WTC11 (cell line): Measurements from ENCODE around the gene MOGAT2. TPM values are rescaled to one million over a fixed set of nuclear protein-coding genes. Genes with fewer than 3 reads are reported as not detected.

Source experiments
- ATAC-seq: fragments of 200-7000 bp; cut with Tn5 transposase; 2 replicates; pipeline ENCODE4 v1.10.0; 2021; ENCODE audit warnings: mild to moderate bottlenecking, moderate library complexity
- CTCF ChIA-PET: fragments of 300-600 bp; sonication (Branson Sonifier 250); formaldehyde crosslinking; loops from one replicate; lab custom pipeline; 2021; ENCODE audit warnings: antibody characterized with exemption; lab: Charles Lee
- POLR2A ChIA-PET: fragments of 350-600 bp; sonication (Branson Sonifier 250); formaldehyde crosslinking; loops from one replicate; lab custom pipeline; 2021; ENCODE audit warnings: antibody characterized with exemption; lab: Charles Lee
- DNase-seq: peaks from one replicate; pipeline ENCODE4 v3.0.0; 2021; ENCODE audit warnings: low spot score
- H3K27ac Mint-ChIP-seq: 2 replicates; pipeline ENCODE4 v1.8.0; 2021; ENCODE audit warnings: mixed read lengths
- H3K27me3 Mint-ChIP-seq: 2 replicates; pipeline ENCODE4 v1.8.0; 2021; ENCODE audit warnings: low read depth, mild to moderate bottlenecking, moderate library complexity, mixed read lengths
- H3K36me3 Mint-ChIP-seq: 2 replicates; pipeline ENCODE4 v1.8.0; 2021; ENCODE audit warnings: mixed read lengths
- H3K4me1 Mint-ChIP-seq: 2 replicates; pipeline ENCODE4 v1.8.0; 2022; ENCODE audit warnings: mixed read lengths
- H3K4me3 Mint-ChIP-seq: 2 replicates; pipeline ENCODE4 v1.8.0; 2021; ENCODE audit warnings: mild to moderate bottlenecking, moderate library complexity, mixed read lengths
- H3K9me3 Mint-ChIP-seq: 2 replicates; pipeline ENCODE4 v1.8.0; 2021; ENCODE audit warnings: mixed read lengths
- ATF1 ChIP-seq: sonication (generic); formaldehyde crosslinking; IDR thresholded peaks from 2 replicates; pipeline ENCODE4 v1.8.1; 2023; ENCODE audit warnings: mild to moderate bottlenecking, moderate library complexity, missing genetic modification reagents
- ETV6 ChIP-seq: sonication (generic); formaldehyde crosslinking; IDR thresholded peaks from 2 replicates; pipeline ENCODE4 v1.8.1; 2022; ENCODE audit warnings: mild to moderate bottlenecking, missing genetic modification reagents
- GRHL2 ChIP-seq: fragments of 250-450 bp; sonication (Bioruptor Pico); IDR thresholded peaks from 2 replicates; pipeline ENCODE4 v1.8.0; 2022; ENCODE audit warnings: mild to moderate bottlenecking, moderate library complexity; ENCODE audit not compliant: insufficient replicate concordance, severe bottlenecking
- GTF2I ChIP-seq: fragments of 250-450 bp; sonication (Bioruptor Pico); conservative IDR thresholded peaks from 2 replicates; pipeline ENCODE4 v1.4.0; 2021; ENCODE audit warnings: mild to moderate bottlenecking
- NFYB ChIP-seq: sonication (generic); formaldehyde crosslinking; conservative IDR thresholded peaks from 2 replicates; pipeline ENCODE4 v1.8.0; 2022; ENCODE audit warnings: low read depth, missing genetic modification reagents
- NR3C1 ChIP-seq: sonication (generic); formaldehyde crosslinking; conservative IDR thresholded peaks from 2 replicates; pipeline ENCODE4 v1.8.1; 2023; ENCODE audit warnings: low read depth, mild to moderate bottlenecking, missing genetic modification reagents
- OVOL2 ChIP-seq: fragments of 250-450 bp; sonication (Bioruptor Pico); IDR thresholded peaks from 2 replicates; pipeline ENCODE4 v1.9.0; 2021; ENCODE audit warnings: mild to moderate bottlenecking, borderline replicate concordance
- RELA ChIP-seq: sonication (generic); formaldehyde crosslinking; IDR thresholded peaks from 2 replicates; pipeline ENCODE4 v1.8.1; 2022; ENCODE audit warnings: missing genetic modification reagents, mild to moderate bottlenecking, borderline replicate concordance
- TP53 ChIP-seq: sonication (generic); formaldehyde crosslinking; IDR thresholded peaks from 2 replicates; pipeline ENCODE4 v1.8.1; 2023; ENCODE audit warnings: mild to moderate bottlenecking, missing genetic modification reagents
- ZNF219 ChIP-seq: sonication (generic); formaldehyde crosslinking; IDR thresholded peaks from 2 replicates; pipeline ENCODE4 v1.8.0; 2023; ENCODE audit warnings: missing genetic modification reagents, mild to moderate bottlenecking, borderline replicate concordance
- total RNA-seq: library from RNA; stranded (reverse); gene quantifications from 3 replicates; pipeline ENCODE4 v1.2.3, GENCODE V29; 2021
- TF ChIP-seq, protein P1 (sequence below): sonication (generic); formaldehyde crosslinking; IDR thresholded peaks from 2 replicates; pipeline ENCODE4 v1.8.1; 2022; ENCODE audit warnings: mild to moderate bottlenecking, moderate library complexity, missing genetic modification reagents
- TF ChIP-seq, protein P2 (sequence below): fragments of 250-450 bp; sonication (Bioruptor Pico); IDR thresholded peaks from 2 replicates; pipeline ENCODE4 v1.9.0; 2021; ENCODE audit warnings: moderate library complexity, mild to moderate bottlenecking, inconsistent platforms, borderline replicate concordance
- TF ChIP-seq, protein P3 (sequence below): sonication (generic); formaldehyde crosslinking; IDR thresholded peaks from 2 replicates; pipeline ENCODE4 v1.8.1; 2022; ENCODE audit warnings: low read depth, mild to moderate bottlenecking, moderate library complexity, missing genetic modification reagents, borderline replicate concordance
- TF ChIP-seq, protein P4 (sequence below): sonication (generic); formaldehyde crosslinking; IDR thresholded peaks from 2 replicates; pipeline ENCODE4 v1.8.1; 2023; ENCODE audit warnings: mild to moderate bottlenecking, missing genetic modification reagents
- TF ChIP-seq, protein P5 (sequence below): sonication (generic); formaldehyde crosslinking; IDR thresholded peaks from 2 replicates; pipeline ENCODE4 v1.8.0; 2023; ENCODE audit warnings: missing genetic modification reagents
- TF ChIP-seq, protein P6 (sequence below): sonication (generic); formaldehyde crosslinking; IDR thresholded peaks from 2 replicates; pipeline ENCODE4 v1.8.1; 2023; ENCODE audit warnings: mild to moderate bottlenecking, moderate library complexity, missing genetic modification reagents
- TF ChIP-seq, protein P7 (sequence below): sonication (generic); formaldehyde crosslinking; IDR thresholded peaks from 2 replicates; pipeline ENCODE4 v1.8.1; 2022; ENCODE audit warnings: mild to moderate bottlenecking, missing genetic modification reagents, moderate library complexity, borderline replicate concordance
- TF ChIP-seq, protein P8 (sequence below): fragments of 250-450 bp; sonication (Bioruptor Pico); IDR thresholded peaks from 2 replicates; pipeline ENCODE4 v1.8.0; 2021; ENCODE audit warnings: mild to moderate bottlenecking

The MOGAT2 gene
- total RNA-seq, 1 experiment from 2014 or later = not detected

DNA sequence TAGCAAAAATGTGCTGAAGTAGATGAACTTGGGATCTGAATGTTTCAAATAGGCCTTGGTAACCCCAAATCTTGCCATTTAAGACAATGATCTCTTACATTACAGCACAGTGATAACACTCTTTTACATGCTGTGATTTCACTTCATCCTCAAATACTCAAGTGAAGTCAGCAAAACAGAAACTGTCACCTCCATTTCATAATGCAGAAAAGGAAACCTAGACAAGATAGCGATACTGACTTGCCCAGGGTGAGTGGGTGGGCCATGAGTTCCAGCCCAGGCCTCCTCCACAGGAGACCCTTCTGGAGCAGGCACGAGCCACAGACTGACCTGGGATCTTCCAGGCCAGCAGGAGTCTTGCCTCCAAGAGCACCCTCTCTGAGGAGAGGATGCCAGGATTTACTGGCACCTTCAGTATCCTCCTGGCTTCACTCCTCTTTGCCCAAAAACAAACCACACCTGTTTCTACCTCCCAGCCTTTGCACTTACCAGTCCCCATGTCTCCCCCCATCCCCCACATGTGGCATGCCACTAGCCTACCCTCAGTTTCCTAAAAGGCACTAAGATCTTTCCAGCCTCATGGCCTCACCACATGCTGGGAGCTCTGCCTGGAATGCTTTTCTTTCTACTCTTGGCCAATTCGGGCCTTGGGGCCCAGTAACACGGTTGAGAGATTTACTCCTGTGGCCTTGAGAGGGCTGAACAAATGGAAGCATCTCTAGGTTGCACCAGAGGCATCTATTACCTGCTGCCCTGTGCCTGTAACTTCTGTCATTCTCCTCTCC, 49.0 kb downstream of the MOGAT2 start:
- Mint-ChIP-seq H3K27me3 (peaks cover 59% of the 10 kb centered on the region), H3K9me3 (no peaks in the 10 kb centered on the region)

More for the DNA sequence above, 49.0 kb downstream of the MOGAT2 start:
- H3K4me1 Mint-ChIP-seq = peaks cover 23% of the 10 kb centered on the region
- H3K4me3 Mint-ChIP-seq = no peak overlapping the region
- CTCF ChIA-PET = no interaction called here
- H3K36me3 Mint-ChIP-seq = no peaks in the 10 kb centered on the region; the same call in 1 of the 2 replicates
- POLR2A ChIA-PET = no interaction called here
- no peak for ATAC-seq
- TF ChIP-seq NR3C1 (CRISPR knock-in tag) = no peak
- TF ChIP-seq, protein P1, sequence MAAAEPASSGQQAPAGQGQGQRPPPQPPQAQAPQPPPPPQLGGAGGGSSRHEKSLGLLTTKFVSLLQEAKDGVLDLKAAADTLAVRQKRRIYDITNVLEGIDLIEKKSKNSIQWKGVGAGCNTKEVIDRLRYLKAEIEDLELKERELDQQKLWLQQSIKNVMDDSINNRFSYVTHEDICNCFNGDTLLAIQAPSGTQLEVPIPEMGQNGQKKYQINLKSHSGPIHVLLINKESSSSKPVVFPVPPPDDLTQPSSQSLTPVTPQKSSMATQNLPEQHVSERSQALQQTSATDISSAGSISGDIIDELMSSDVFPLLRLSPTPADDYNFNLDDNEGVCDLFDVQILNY (CRISPR knock-in tag) = no peak
- TF ChIP-seq ATF1 (CRISPR knock-in tag) = no peak
- no peak for TF ChIP-seq ETV6
- TF ChIP-seq, protein P2, sequence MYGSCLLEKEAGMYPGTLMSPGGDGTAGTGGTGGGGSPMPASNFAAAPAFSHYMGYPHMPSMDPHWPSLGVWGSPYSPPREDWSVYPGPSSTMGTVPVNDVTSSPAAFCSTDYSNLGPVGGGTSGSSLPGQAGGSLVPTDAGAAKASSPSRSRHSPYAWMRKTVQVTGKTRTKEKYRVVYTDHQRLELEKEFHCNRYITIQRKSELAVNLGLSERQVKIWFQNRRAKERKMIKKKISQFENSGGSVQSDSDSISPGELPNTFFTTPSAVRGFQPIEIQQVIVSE (CRISPR knock-in tag) = no peak
- TF ChIP-seq, protein P3, sequence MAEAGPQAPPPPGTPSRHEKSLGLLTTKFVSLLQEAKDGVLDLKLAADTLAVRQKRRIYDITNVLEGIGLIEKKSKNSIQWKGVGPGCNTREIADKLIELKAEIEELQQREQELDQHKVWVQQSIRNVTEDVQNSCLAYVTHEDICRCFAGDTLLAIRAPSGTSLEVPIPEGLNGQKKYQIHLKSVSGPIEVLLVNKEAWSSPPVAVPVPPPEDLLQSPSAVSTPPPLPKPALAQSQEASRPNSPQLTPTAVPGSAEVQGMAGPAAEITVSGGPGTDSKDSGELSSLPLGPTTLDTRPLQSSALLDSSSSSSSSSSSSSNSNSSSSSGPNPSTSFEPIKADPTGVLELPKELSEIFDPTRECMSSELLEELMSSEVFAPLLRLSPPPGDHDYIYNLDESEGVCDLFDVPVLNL (CRISPR knock-in tag) = no peak
- TF ChIP-seq, protein P4, sequence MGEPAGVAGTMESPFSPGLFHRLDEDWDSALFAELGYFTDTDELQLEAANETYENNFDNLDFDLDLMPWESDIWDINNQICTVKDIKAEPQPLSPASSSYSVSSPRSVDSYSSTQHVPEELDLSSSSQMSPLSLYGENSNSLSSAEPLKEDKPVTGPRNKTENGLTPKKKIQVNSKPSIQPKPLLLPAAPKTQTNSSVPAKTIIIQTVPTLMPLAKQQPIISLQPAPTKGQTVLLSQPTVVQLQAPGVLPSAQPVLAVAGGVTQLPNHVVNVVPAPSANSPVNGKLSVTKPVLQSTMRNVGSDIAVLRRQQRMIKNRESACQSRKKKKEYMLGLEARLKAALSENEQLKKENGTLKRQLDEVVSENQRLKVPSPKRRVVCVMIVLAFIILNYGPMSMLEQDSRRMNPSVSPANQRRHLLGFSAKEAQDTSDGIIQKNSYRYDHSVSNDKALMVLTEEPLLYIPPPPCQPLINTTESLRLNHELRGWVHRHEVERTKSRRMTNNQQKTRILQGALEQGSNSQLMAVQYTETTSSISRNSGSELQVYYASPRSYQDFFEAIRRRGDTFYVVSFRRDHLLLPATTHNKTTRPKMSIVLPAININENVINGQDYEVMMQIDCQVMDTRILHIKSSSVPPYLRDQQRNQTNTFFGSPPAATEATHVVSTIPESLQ (CRISPR knock-in tag) = no peak
- TF ChIP-seq NFYB (CRISPR knock-in tag) = no peak
- no peak for TF ChIP-seq OVOL2
- TF ChIP-seq, protein P5, sequence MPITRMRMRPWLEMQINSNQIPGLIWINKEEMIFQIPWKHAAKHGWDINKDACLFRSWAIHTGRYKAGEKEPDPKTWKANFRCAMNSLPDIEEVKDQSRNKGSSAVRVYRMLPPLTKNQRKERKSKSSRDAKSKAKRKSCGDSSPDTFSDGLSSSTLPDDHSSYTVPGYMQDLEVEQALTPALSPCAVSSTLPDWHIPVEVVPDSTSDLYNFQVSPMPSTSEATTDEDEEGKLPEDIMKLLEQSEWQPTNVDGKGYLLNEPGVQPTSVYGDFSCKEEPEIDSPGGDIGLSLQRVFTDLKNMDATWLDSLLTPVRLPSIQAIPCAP (CRISPR knock-in tag) = no peak
- TF ChIP-seq, protein P6, sequence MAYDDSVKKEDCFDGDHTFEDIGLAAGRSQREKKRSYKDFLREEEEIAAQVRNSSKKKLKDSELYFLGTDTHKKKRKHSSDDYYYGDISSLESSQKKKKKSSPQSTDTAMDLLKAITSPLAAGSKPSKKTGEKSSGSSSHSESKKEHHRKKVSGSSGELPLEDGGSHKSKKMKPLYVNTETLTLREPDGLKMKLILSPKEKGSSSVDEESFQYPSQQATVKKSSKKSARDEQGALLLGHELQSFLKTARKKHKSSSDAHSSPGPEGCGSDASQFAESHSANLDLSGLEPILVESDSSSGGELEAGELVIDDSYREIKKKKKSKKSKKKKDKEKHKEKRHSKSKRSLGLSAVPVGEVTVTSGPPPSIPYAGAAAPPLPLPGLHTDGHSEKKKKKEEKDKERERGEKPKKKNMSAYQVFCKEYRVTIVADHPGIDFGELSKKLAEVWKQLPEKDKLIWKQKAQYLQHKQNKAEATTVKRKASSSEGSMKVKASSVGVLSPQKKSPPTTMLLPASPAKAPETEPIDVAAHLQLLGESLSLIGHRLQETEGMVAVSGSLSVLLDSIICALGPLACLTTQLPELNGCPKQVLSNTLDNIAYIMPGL = no peak
- TF ChIP-seq GRHL2 (CRISPR knock-in tag) = no peak
- no peak for TF ChIP-seq GTF2I (CRISPR knock-in tag)
- TF ChIP-seq, protein P7, sequence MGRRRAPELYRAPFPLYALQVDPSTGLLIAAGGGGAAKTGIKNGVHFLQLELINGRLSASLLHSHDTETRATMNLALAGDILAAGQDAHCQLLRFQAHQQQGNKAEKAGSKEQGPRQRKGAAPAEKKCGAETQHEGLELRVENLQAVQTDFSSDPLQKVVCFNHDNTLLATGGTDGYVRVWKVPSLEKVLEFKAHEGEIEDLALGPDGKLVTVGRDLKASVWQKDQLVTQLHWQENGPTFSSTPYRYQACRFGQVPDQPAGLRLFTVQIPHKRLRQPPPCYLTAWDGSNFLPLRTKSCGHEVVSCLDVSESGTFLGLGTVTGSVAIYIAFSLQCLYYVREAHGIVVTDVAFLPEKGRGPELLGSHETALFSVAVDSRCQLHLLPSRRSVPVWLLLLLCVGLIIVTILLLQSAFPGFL (CRISPR knock-in tag) = no peak
- no peak for TF ChIP-seq RELA (CRISPR knock-in tag)
- TF ChIP-seq, protein P8, sequence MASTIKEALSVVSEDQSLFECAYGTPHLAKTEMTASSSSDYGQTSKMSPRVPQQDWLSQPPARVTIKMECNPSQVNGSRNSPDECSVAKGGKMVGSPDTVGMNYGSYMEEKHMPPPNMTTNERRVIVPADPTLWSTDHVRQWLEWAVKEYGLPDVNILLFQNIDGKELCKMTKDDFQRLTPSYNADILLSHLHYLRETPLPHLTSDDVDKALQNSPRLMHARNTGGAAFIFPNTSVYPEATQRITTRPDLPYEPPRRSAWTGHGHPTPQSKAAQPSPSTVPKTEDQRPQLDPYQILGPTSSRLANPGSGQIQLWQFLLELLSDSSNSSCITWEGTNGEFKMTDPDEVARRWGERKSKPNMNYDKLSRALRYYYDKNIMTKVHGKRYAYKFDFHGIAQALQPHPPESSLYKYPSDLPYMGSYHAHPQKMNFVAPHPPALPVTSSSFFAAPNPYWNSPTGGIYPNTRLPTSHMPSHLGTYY (CRISPR knock-in tag) = no peak
- TF ChIP-seq ZNF219 = no peak
- no peak for TF ChIP-seq TP53 (CRISPR knock-in tag)
- TF ChIP-seq, all 79 proteins: peak for 0
- DNase-seq = no peak
- H3K27ac Mint-ChIP-seq = no peak overlapping the region
